Stimulated activated CD8-positive, alpha-beta memory T cell treated with anti-CD3 and anti-CD28 coated beads, Interleukin-2, amount 100 ng/mL, for 1 hour (primary cell): Measurements from ENCODE around the gene SEMG2.

Experiments used
- DNase-seq, 2 donors: peaks; one replicate each; pipeline ENCODE4 v3.0.0-alpha.2; 2020; ENCODE audit warnings: low read depth in 2 of 2

The SEMG2 gene

GRCh38 chr20:45229264-45230056 is 8.3 kb downstream of the SEMG2 start:
- no peak for DNase-seq

GRCh38 chr20:45230631-45231030 is 9.5 kb downstream of the SEMG2 start:
- no peak for DNase-seq

GRCh38 chr20:45235995-45236394 is 14.8 kb downstream of the SEMG2 start:
- DNase-seq, result no peak

GRCh38 chr20:45238139-45238538 is 17.0 kb downstream of the SEMG2 start:
- no peak for DNase-seq

GRCh38 chr20:45246109-45246508 is 24.9 kb downstream of the SEMG2 start:
- DNase-seq, result no peak

GRCh38 chr20:45247865-45248264 is 26.7 kb downstream of the SEMG2 start:
- DNase-seq, result no peak

GRCh38 chr20:45248609-45249008 is 27.4 kb downstream of the SEMG2 start:
- no peak for DNase-seq

- DNase-seq, result no peak
Observed at GRCh38 chr20:45251884-45252560, 30.8 kb downstream of the SEMG2 start.

GRCh38 chr20:45253261-45253660 is 32.1 kb downstream of the SEMG2 start:
- no peak for DNase-seq

GRCh38 chr20:45254383-45255262 is 33.5 kb downstream of the SEMG2 start, which contains the start of gene SLPI:
TSS of gene SLPI (minus strand) at chr20:45254564. CDS start at chr20:45254543, 21 bp downstream.
- DNase-seq, result no peak

- DNase-seq, result no peak
Observed at GRCh38 chr20:45257161-45257560, 36.0 kb downstream of the SEMG2 start.

- no peak for DNase-seq
Observed at GRCh38 chr20:45257711-45258110, 36.5 kb downstream of the SEMG2 start.

- DNase-seq, result no peak
Observed at GRCh38 chr20:45258259-45258658, 37.1 kb downstream of the SEMG2 start.

GRCh38 chr20:45258664-45259063 is 37.5 kb downstream of the SEMG2 start:
- DNase-seq, result no peak

- DNase-seq, result no peak
Observed at GRCh38 chr20:45263556-45264266, 42.5 kb downstream of the SEMG2 start.

- DNase-seq, result no peak
Observed at GRCh38 chr20:45266977-45267376, 45.8 kb downstream of the SEMG2 start.

GRCh38 chr20:45268531-45268930 is 47.4 kb downstream of the SEMG2 start:
- no peak for DNase-seq

- no peak for DNase-seq
Observed at GRCh38 chr20:45269056-45269455, 47.9 kb downstream of the SEMG2 start.

GRCh38 chr20:45269754-45270270 is 48.6 kb downstream of the SEMG2 start:
- DNase-seq, result no peak
